GM21381 (cell line): ENCODE measurements around the gene TMEM131L.
"Not testable (repeated sequence)": the region's sequence is repeated elsewhere in the genome, so short reads cannot be mapped to it uniquely, and the experiment has no call there.

ENCODE experiments used
- ATAC-seq: cut with Tn5 transposase; IDR thresholded peaks from one replicate; pipeline ENCODE4 v1.9.1; 2021; ENCODE audit warnings: mild to moderate bottlenecking, moderate library complexity; ENCODE audit not compliant: unreplicated experiment

The TMEM131L gene

DNA sequence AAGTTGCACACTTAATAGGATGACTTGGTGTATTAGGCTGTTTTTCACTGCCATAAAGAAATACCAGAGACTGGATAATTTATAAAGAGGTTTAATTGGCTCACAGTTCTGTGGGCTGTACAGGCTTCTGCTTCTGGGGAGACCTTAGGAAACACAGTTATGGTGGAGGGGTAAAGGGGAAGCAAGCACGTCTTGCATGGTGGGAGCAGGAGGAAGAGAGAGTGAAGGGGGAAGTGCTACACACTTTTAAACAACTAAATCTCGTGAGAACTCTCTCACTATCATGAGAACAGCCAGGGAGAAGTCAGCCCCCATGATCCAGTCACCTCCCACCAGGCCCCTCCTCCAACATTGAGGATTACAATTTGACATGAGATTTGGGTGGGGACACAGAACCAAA, 142.9 kb downstream of the TMEM131L start:
- not testable (repeated sequence) for ATAC-seq

DNA sequence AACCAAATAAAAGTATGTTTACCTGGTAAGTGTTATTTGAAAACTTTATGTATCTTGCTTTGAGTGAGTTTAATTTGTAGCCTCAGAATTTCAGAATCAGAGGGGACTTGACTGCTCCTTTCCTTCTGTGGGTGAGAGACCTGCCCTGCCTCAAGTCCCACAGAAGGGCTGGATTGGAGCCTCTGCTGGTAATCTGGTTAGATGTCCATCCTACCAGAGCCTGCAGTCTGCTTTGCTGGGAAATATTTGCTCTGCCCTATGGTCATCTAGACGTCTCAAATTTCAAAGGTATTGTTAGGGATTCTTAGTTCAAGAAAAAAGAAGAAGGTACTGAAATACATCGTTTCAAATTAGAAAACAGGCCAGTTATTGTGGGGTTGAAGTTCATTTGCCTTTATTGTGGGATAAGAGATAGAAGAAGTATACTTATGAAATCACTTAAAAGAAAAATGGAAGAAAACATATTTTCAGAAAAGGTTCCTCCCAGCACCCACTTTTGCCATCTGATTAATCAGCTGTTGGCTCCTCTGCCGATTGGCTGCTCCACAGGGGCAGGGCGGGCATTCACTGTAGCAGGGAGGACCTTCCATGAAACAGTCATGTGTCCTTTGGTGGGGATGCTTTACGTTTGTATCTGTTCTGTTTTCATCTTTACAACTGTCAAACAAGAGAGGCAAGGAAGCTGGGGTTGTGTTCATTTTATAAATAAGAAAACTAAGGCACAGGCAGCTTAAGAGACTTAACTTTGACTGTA, 144.6 kb downstream of the TMEM131L start:
- ATAC-seq, result no peak

DNA sequence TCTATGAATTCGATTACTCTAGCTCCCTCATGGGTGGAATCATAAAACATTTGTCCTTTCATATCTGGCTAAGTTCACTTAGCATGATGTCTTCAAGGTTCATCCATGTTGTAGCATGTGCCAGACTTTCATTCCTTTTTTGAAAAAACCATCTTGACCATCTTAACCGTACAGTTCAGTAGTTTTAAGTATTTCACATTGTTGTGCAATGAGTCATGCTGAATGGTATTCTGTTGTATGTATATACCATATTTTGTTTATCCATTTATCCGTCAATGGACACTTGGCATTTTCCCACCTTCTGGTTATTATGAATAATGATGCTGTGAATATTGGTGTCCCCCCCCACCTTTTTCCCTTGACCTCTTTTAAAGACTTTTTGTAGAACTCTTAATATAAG, 145.5 kb downstream of the TMEM131L start:
- ATAC-seq, result no peak

DNA sequence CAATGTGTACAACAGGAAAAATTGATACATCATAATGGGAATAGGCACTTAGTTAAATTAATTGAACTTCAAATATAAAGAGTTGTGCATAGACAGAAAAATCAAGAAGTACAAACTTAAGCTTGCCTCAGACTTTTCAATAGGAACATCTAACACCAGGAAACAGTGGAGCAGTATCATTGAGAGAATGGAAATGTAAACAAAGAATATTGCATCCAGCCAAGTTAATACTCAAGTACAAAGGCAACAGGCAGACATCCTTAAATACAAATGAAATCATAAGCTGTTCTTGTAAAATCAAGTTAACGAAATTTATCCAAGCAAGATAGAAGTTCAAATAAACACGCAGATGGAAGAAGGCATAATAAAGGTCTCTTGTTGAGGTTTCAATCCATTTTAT, 146.7 kb downstream of the TMEM131L start:
- no peak for ATAC-seq

DNA sequence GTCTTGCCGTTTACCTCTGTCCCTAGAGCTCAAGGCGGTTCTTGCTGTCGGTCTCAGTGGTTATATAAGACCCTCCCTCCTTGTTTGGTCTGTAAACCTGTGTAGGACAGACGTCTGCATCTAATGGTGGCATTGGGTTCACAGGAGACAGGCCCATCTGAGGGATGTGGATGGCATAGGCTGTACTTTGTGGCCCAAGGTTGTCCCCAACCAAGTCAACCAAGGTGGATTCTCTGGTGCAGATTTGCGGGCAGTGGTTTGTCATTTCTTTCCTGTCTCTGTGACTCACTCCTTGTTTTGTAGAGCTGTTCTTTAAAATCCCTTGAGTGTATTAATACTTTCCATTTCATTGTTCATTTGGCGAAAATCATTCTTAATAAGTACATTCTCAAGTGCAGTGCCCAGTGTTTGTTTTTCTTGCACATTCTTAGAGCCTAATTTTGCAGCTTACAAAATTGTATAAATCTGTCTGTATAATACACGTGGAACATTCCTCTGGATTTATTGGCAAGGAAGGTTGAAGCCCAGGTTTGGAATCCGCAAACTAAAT, 149.9 kb downstream of the TMEM131L start:
- no peak for ATAC-seq

DNA sequence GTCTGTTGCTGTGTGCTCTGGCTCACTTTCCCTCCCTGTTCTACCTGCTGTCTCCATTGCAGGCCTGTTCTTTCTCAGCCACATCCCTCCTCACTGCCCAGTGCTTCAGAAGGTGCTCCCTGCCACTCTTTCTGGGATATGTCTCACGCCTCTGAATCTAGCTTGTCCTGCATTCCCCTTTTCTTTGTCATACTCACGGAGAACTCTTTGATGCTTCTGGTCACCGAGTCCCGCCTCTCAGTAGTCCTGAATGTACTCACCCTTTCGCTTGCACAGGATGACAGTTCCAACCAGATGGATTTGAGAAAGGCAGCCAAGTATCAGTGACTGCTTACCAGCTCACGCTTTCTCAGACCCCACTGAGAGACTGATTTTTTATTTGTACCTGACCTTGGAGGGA, 152.7 kb downstream of the TMEM131L start:
- no peak for ATAC-seq

DNA sequence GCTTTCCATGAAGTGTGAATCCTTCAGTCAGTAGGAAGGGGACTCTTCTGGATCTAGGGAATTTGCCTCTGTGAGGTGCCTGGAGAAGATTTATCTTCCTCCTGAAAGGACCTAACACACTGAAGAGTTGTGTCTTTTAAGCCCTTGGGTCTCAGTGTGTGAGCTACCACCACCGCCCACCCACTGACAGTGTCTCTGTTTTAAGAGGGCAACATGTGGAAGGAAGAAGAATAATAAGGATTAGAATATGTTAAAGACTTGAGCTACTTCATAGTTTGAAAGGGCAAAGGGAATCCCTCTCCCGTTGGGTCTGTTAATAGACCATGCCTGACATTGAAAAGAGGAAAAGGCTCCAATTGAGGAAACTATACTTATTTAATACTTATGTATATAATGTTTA, 153.7 kb downstream of the TMEM131L start:
- no peak for ATAC-seq

DNA sequence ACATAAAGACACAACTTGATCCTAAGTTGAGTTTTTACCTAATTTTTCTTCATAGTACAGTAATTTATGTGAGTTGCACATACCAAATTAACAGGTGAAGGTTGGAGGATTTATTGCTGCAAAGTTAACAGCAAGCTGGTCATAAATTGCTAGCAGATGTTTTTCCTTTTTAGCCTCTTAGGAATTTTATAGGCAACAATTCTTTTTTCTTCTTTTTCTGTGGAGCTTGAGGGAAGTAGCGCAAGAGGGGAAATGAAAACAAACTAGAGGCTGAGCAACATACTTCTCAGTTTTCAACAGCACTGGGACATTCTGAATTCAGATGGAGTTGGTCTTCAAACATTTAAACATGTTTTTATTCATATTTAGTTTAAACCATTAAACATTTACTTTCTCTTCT, 154.2 kb downstream of the TMEM131L start:
- no peak for ATAC-seq

DNA sequence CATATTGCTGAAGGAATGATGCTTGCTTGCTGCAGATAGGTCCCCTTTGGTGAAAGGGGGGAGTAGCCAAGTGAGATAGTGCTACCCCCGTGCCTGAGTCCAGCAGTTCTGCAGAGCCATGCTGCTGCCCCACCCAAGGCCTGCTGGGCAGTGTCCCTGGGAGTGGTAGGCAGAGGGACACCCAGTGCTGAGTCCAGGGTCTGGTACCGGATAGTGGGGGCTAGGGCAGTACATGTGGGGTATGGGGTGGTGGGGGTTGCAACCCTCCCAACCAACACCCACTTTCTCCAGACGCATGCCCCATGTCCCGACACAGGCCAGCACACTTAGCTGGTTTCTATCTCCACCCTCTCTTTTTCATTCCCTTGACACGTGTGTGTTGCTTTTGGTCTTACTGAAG, 155.9 kb downstream of the TMEM131L start:
- ATAC-seq, result no peak

DNA sequence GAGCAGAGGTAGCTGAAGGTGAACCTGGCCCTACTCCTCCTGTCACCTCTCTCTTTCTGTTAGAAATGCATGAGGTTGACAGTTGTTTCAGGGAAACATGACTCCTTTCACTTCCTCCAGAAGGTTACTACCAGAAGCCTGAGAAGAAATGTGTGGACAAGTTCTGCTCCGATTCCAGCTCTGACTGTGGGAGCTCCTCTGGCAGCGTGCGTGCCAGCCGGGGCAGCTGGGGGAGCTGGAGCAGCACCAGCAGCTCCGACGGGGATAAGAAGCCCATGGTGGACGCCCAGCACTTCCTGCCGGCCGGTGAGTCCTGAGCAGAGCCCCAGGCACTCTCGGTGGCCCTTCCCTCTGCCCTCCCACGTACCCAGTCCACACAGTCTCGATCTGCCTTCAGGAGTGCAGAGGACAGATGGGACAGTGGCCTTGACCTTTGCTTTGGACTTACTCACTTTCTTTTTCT, 156.6 kb downstream of the TMEM131L start:
- ATAC-seq, result no peak

DNA sequence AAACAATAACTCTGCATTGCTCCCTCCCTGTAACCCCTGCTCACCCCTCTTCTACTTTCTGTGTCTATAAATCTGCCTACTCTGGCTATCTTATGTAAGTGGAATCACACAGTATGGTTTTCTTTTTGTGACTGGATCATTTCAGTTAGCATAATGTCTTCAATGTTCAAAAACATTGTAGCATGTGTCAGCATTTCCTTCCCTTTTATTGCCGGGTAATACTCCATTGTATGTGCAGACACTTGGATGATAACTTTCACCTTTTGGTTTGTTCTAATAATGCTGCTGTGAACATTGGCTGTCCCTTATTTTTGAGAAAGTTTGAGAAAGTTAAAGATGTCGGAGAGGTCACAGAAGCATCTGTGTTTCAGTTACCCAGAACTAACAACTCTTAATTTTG, 157.3 kb downstream of the TMEM131L start:
- no peak for ATAC-seq

DNA sequence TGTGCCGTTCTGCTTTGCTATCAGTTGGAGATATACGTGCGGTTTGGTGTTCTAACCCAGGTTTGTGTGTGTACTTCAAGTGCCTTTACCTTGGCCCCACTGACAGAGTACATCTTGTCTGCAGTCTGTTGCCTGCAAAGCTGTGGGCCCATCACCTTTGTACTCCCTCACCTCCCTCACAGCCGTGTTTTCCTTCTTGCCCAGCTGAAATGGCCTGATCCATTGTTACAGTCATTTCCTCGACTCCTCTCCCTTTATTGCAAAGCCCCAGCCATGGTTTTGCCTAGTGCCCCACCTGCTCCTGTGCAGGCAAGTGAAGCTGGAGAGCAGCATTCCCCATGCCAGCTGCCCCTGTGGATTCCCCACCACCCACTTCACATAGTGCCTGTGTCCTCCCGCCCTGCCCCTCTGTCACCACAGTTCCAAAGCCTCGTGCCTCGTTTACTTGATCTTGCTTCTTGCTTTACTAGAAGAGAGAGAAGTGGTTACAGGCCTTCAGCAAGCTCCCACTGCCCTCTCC, 162.7 kb downstream of the TMEM131L start:
- no peak for ATAC-seq

DNA sequence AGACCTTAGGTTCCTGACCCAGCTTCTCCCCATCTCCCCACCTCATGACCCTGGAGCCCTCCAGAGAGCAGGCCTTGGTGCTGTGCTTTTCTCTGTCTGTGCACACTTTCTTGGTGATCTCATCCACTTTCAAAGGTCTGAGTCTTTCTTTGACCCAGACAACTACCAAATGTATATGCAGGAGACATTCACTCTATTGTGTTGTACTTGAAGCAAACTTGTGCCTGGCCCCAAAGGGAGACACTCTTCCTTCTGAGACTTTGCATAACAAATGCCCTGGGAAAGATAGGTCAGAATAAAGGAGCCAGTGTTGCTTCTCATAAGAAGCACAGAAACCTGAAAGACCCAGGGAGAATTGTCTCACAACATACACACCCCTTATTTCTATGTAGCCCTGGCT, 163.6 kb downstream of the TMEM131L start:
- ATAC-seq, result no peak

DNA sequence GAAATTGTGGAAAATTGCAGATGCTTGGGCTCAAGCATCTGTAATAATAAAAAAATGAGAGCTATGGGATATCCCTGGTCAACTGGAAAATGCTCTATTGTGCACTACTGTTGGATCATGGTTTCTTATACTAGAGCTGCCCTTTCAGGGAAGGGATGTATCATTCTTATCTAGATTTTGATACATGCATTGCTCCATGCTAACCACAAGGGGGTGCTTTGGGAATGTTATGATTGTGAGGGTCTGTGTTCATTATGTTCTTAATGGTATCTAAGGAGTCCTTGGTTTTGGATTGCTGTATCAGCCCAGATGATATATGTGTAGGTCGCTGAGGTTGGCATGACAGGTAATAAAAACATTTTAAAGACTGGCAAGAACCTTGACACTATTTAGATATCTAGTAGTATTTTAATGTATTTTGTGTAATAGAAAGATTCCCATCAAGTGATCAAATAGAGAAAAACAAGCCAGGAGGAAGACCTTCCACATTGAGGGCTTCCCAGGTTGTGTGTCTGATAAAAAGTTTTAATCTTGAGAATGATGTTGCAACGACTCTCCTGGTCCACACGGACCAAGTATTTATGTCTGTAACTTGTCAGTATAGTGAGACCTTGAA, 168.7 kb downstream of the TMEM131L start:
- no peak for ATAC-seq

DNA sequence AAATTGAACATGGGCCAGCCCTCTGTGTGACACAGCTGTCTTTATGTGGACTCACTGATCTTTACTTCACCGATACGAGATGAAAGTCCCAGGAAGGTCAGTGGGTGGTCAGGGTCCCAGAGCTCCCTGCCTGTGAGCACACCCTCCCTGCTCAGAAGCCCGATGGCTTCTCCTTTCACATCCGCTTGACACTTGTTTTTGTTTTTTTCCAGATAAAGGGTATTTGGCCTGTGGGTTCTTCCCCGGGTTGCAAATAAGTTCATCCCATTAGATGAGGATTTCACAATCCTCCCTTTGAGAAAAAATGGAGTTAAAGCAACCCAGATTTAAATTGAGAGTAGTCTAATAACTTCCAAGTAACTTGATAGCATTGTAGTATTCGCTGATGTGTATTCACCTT, 169.7 kb downstream of the TMEM131L start:
- ATAC-seq, result no peak

DNA sequence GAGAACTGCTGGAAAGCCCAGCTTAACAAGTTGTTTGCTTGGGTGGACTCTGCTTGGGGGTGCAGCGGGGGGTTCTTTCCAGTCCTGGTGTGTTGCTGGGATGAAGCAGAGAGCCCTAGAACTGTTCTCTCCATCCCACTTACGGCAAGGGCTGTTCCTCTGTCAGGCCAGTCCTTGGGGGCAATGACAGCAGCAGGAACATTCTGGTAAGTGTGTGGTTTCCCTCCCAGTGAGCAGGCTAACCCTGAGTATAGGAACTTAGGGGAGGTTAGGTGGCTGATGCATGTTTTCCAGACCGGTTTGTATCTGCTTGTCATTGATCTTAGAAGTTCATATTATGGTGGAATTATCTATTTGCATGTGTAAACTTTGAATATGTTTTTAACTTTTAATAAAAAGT, 171.0 kb downstream of the TMEM131L start:
- no peak for ATAC-seq

DNA sequence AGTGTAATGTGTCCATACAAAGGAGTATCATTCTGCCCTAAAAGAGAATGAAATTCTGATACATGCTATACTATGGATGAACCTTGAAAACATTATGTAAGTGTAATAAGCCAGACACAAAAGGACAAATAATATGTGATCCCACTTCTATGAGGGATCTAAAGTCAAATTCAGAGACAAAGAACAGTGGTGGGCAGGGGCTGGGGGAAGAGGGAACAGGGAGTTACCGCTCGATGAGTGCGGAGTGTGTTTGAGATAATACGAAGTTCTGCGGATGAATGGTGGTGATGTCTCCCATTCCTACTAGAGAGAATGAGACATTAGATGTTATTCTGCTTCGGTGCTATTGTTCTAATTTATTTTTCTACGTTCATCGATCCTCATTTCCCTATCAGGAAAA, 171.9 kb downstream of the TMEM131L start:
- no peak for ATAC-seq

DNA sequence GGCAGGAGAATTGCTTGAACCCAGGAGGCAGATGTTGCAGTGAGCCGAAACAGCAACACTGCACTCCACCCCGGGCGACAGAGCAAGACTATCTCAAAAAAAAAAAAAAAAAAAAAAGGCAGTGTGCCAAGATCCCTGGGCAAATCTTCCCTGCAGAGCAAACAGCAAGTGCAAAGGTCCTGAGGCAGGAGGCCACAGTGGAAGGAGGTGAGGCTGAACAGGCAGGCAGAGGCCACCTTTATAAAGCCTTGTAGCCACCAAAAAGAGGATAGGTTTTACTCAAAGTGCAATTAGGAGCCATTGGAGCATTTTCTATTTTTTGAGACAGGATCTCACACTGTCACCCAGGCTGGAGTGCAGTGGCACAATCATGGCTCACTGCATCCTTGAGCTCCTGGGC, 172.8 kb downstream of the TMEM131L start:
- no peak for ATAC-seq

DNA sequence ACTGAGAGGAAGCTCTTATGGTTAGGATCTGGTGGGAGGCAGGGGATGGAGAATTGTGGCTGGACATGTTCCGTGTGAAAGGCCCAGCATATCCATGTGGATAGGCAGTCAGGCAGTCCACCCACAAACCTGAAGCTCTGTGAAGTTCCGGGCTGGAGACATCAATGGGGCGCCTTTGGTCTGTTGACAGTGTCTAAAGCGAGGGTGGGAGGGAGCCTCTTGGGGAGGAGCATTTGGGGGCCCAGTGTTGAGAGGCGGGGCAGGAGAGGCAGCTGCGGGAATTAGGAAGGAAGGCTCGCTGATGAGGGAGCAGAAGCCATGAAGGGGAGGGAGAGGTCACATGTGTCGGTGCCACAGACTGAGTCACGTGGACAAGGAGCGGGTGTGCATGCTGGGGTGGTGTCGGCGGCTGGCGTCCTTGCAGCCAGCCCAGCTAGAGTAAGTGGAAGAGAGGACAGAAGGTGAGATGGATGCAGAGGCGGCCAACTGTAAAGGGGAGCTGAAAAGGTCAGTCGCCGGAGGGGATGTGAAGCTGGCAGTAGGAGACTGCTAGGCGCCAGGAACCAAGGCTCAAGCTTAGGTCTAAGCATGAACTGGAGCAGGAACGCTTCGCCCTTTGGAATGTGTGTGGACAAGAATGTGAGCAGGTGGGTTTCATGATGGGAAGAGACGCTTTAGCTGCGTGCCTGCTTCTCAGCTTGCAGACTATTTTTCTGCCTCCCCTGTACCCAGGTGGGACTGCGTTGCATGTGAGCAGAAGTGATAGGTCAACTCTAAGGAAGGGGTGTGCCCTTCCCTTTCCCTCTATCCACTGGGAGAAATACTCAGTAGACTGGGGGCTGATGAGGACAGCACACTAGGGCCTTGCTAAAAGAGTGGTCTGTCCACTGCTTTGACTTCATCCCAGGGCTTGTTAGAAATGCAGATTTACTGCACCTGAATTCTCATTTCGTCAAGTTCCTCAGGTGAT, 174.0 kb downstream of the TMEM131L start:
- ATAC-seq, result no peak

DNA sequence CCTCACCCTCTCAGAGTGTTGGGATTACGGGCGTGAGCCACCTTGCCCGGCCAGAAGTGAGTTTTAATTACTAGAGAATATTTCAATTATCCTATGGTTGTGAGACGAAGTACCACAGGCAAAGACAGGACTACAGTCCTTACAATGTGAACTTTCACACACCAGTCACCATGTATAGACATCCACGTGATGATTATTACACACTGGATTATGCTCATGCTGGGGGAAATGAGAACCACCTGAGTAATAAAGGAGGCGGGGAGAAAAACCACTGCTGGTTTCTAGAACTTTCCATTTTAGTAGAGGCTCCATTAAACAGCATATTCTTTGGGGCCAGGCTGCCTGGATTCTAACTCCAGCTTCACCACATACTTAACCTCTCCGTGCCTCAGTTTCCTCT, 175.4 kb downstream of the TMEM131L start:
- no peak for ATAC-seq
